Measurements from ENCODE around the gene SLC2A5. TPM values are rescaled to one million over a fixed set of nuclear protein-coding genes. Genes with fewer than 3 reads are reported as not detected.
"Not testable (repeated sequence)": the region's sequence is repeated elsewhere in the genome, so short reads cannot be mapped to it uniquely, and the experiment has no call there.

The SLC2A5 gene
- total RNA-seq, 1 donor from 2014 or later: 3.6 TPM

DNA sequence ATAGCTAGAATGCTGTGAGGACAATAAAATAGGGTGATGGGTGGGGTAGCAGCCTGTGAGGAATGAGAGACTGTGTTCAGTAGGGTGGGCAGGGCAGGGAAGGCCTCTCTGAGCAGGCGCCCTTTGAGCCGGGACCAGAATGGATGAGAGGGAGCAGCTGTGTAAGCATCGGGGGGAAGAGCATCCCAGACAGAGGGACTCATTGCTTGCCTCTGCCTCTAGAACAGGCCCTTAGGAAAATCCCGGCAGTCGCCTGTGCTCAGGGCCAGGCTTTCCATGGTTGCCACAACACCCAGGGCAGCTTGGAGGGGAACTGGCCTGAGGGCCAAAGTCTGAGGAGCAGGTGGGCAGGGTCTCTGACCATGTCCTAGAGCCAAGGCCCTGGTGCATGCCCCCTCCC is 44.0 kb downstream of the SLC2A5 start:
- ATAC-seq (ENCODE audit: low read depth) (no peak), DNase-seq (no peak)
- TF ChIP-seq, protein P1, sequence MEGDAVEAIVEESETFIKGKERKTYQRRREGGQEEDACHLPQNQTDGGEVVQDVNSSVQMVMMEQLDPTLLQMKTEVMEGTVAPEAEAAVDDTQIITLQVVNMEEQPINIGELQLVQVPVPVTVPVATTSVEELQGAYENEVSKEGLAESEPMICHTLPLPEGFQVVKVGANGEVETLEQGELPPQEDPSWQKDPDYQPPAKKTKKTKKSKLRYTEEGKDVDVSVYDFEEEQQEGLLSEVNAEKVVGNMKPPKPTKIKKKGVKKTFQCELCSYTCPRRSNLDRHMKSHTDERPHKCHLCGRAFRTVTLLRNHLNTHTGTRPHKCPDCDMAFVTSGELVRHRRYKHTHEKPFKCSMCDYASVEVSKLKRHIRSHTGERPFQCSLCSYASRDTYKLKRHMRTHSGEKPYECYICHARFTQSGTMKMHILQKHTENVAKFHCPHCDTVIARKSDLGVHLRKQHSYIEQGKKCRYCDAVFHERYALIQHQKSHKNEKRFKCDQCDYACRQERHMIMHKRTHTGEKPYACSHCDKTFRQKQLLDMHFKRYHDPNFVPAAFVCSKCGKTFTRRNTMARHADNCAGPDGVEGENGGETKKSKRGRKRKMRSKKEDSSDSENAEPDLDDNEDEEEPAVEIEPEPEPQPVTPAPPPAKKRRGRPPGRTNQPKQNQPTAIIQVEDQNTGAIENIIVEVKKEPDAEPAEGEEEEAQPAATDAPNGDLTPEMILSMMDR (IDR thresholded peaks at IDR 0.05): no peak
- no peaks in the 10 kb centered on the region for H3K27me3 Mint-ChIP-seq
- intact Hi-C loops (cut with micrococcal nuclease): no loop called here
- H3K27ac Mint-ChIP-seq: no peak overlapping the region
- no peaks in the 10 kb centered on the region for H3K9me3 Mint-ChIP-seq
- ChIA-PET POLR2A (no interaction called here), CTCF (no interaction called here)
- H3K36me3 Mint-ChIP-seq (ENCODE audit: low read depth): no peaks in the 10 kb centered on the region
- H3K4me1 Mint-ChIP-seq: no peaks in the 10 kb centered on the region
- no peak overlapping the region for H3K4me3 Mint-ChIP-seq

DNA sequence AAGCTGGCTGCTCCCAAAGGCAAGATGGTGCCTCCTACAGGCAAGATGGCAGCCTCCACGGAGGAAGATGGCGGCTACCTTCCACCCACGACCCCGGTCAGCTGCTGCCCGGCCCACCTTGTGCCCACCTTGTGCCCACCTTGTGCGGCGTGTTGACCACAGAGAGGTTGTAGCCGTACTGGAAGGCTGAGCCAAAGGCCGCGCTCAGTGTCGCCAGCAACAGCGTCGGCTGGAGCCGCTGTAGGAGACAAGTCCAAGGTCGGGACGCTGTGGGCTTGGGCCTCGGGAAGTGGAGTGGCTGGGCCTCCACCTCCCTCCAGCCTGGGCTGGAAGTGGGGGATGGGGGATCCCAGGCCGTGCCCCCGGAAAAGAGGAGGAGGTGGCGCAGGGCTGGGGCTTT is 44.6 kb downstream of the SLC2A5 start:
- CTCF ChIA-PET: no interaction called here
- H3K9me3 Mint-ChIP-seq: no peaks in the 10 kb centered on the region
- H3K4me3 Mint-ChIP-seq: no peak overlapping the region
- no peaks in the 10 kb centered on the region for H3K27me3 Mint-ChIP-seq
- POLR2A ChIA-PET: no interaction called here
- no peaks in the 10 kb centered on the region for H3K36me3 Mint-ChIP-seq (ENCODE audit: low read depth)
- intact Hi-C loops (cut with micrococcal nuclease): no loop called here
- ATAC-seq (ENCODE audit: low read depth): no peak
- no peak overlapping the region for H3K27ac Mint-ChIP-seq
- DNase-seq: no peak
- H3K4me1 Mint-ChIP-seq: no peaks in the 10 kb centered on the region
- TF ChIP-seq, protein P1 (IDR thresholded peaks at IDR 0.05): no peak

DNA sequence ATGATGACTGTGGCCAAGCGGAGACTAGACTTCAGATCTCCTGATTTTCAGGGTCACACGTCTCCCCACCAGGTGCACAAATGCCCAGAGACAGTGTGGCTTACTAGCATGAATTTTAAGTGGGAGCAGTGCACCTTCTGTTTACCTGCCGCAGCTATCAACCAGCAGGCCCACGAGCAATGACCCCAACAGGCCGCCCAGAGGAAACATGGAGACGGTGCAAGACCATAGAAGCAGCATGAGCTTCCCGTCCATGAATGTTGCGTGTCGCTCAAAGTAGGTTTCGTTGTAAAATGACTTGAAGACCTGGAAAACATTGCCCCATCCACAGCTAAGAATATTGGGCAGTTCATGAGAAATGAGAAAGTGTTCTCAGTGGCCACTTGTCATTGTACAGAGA is 46.7 kb downstream of the SLC2A5 start:
- ChIA-PET CTCF (no interaction called here), POLR2A (no interaction called here)
- no peaks in the 10 kb centered on the region for H3K4me1 Mint-ChIP-seq
- intact Hi-C loops (cut with micrococcal nuclease): no loop called here
- DNase-seq (no peak), ATAC-seq (ENCODE audit: low read depth) (no peak)
- no peak overlapping the region for H3K27ac Mint-ChIP-seq
- TF ChIP-seq, protein P1 (IDR thresholded peaks at IDR 0.05): no peak
- no peak overlapping the region for H3K4me3 Mint-ChIP-seq
- H3K9me3 Mint-ChIP-seq: no peaks in the 10 kb centered on the region
- no peaks in the 10 kb centered on the region for H3K27me3 Mint-ChIP-seq
- H3K36me3 Mint-ChIP-seq (ENCODE audit: low read depth): no peaks in the 10 kb centered on the region

DNA sequence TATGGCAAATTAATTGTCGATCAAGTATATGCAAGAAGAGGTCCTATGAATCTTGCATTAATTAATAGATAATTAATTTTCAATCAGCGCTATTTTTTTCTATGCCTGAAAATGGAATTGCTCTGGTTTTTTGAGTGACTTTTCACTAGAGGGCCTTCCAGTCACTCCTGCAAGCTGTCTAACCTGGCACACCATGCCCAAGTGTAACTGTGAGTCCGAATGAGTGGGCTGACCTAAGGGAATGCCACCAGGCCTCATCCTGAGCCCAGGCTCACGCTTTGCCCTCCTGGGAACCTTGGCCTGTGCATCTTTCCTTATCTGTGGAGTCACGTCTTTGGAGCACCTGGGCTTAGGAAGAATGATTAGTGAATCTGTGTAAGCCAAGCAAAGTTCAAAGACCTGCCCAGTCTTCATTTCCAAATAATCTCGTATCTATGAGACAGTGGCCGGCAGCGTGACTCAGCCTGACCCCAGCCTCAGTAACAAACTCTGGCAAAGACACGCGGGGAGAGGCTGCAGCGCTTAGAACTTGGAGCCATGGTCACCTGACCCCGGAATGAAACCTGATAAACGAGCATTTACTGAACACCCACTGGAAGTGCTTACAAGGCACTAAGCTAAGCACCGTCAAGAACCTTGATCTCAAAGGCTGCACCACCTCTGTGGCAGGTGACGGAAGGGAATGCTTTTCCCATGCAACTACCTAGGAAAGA is 47.3 kb downstream of the SLC2A5 start:
- H3K36me3 Mint-ChIP-seq (ENCODE audit: low read depth); H3K27ac Mint-ChIP-seq; H3K4me3 Mint-ChIP-seq; intact Hi-C loops (cut with micrococcal nuclease); H3K27me3 Mint-ChIP-seq; ATAC-seq (ENCODE audit: low read depth); H3K9me3 Mint-ChIP-seq; POLR2A ChIA-PET; CTCF ChIA-PET; H3K4me1 Mint-ChIP-seq; DNase-seq: not testable (repeated sequence)

DNA sequence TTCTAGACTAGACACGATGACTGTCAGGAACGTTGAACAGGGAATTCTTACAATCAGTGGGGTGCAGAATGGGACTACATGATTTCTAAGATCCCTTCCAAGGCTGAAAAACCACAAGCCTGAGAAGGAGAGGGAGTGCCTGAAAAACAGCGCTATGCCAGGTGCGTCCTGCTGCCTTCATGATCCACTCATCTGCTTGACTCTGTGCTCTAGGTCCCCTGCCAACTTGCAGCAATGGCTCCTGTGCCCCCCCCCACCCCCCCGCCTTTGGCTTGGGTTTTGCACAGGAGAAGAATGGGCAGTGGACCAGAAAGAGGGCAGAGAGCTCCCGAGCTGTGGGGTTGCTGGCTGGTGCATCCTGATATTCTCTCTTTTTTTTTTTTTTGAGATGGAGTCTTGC is 49.1 kb downstream of the SLC2A5 start:
- TF ChIP-seq, protein P1 (IDR thresholded peaks at IDR 0.05): no peak
- Mint-ChIP-seq H3K4me1 (peaks cover 11% of the 10 kb centered on the region), H3K27ac (no peak overlapping the region), H3K27me3 (peaks cover 3% of the 10 kb centered on the region), H3K36me3 (ENCODE audit: low read depth) (no peaks in the 10 kb centered on the region), H3K4me3 (no peak overlapping the region), H3K9me3 (no peaks in the 10 kb centered on the region)
- DNase-seq: no peak
- ChIA-PET CTCF (interaction anchor here (1.5 kb wide), 1 partner anchor 15 kb away, joined by 6 read pairs; no protein-coding TSS in a partner anchor), POLR2A (no interaction called here)
- no peak for ATAC-seq (ENCODE audit: low read depth)
- intact Hi-C loops (cut with micrococcal nuclease): no loop called here

DNA sequence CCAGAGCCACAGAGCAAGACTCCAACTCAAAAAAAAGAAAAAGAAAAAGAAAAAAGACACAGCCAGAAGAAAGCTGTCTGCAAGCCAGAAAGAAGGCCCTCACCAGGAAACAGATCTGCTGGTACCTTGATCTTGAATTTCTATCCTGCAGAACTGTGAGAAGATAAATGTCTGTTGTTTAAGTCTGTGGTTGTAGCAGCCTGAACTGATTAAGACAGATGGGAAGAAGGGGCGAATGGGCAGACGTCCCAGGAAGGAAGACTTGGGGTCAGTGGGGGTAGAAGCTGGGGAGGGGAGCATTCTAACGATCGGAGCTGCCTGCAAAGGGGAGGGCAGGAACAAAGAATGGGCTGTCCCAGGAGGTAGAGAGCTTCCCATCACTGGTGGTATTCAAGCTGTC is 49.5 kb downstream of the SLC2A5 start:
- TF ChIP-seq, protein P1 (IDR thresholded peaks at IDR 0.05): no peak
- ChIA-PET CTCF (interaction anchor here (1.5 kb wide), 1 partner anchor 15 kb away, joined by 6 read pairs; no protein-coding TSS in a partner anchor), POLR2A (no interaction called here)
- no peak for ATAC-seq (ENCODE audit: low read depth)
- H3K27ac Mint-ChIP-seq: no peak overlapping the region
- no peak for DNase-seq
- H3K9me3 Mint-ChIP-seq: no peaks in the 10 kb centered on the region
- H3K4me3 Mint-ChIP-seq: no peak overlapping the region
- intact Hi-C loops (cut with micrococcal nuclease): no loop called here
- H3K4me1 Mint-ChIP-seq: peaks cover 14% of the 10 kb centered on the region
- no peaks in the 10 kb centered on the region for H3K36me3 Mint-ChIP-seq (ENCODE audit: low read depth)
- H3K27me3 Mint-ChIP-seq: peaks cover 3% of the 10 kb centered on the region

Measured in activated B cell treated with CpG ODN at 0.5 μM for 24 hours (primary cell).